ENCODE data around the gene PGLYRP1.

- TF ChIP-seq POLR2A (IDR thresholded peaks at IDR 0.05) (no peak), POLR2AphosphoS5 (IDR thresholded peaks at IDR 0.05) (no peak)
- TF ChIP-seq, protein P1, sequence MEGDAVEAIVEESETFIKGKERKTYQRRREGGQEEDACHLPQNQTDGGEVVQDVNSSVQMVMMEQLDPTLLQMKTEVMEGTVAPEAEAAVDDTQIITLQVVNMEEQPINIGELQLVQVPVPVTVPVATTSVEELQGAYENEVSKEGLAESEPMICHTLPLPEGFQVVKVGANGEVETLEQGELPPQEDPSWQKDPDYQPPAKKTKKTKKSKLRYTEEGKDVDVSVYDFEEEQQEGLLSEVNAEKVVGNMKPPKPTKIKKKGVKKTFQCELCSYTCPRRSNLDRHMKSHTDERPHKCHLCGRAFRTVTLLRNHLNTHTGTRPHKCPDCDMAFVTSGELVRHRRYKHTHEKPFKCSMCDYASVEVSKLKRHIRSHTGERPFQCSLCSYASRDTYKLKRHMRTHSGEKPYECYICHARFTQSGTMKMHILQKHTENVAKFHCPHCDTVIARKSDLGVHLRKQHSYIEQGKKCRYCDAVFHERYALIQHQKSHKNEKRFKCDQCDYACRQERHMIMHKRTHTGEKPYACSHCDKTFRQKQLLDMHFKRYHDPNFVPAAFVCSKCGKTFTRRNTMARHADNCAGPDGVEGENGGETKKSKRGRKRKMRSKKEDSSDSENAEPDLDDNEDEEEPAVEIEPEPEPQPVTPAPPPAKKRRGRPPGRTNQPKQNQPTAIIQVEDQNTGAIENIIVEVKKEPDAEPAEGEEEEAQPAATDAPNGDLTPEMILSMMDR (IDR thresholded peaks at IDR 0.05), result no peak
Observed at GRCh38 chr19:45985321-45985720, 37.5 kb downstream of the PGLYRP1 start.
